Measurements from ENCODE around the gene TTLL5. TPM values are rescaled to one million over a fixed set of nuclear protein-coding genes. Genes with fewer than 3 reads are reported as not detected.

Gene TTLL5
- total RNA-seq, 3 donors from 2014 or later: 21.9 to 66.6 (median 35.7) TPM

DNA sequence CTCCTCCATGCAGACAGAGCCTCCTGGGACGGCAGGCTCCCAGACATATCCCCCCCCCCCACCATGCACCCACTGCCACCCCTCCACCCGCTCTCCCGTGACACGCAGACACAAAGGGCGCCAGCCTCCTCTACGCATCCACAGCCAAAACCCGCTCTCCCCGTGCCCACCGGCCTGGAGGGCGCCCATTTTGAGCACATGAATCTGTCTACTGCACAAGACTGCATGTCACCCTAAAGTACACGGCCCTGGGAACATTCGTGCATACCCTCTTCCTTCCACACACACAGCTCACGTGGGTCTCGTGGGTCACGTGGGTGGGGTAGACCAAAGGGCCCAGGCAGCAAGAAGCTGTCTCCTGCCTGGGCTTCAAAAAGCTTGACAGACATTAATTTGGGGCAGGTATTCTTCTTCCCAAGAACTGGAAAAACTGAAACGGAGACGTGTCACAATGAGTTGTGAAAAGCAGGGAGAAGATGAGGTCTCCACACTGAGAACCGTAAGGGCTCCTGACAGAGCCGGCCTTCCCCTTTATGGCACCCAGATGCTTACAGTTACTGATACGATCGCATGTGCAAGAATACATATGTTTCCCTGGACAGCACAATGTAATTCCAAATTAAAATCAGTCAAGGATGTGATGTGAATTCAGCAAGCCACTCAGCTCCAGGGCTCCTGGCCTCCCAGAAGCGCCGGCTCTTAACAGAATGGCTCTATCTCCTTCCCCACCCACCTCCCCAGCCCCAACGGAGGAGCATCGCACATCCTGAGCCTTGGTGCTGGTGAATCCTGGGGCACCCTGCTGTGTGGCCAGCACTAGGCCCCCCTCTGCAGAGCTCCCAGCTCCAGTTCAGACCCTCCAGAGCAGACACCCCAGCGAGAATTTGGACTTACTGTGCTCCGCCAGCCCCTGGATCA lies 318.9 kb downstream of the TTLL5 start:
- no peak for DNase-seq (ENCODE audit: low spot score in 2 of 2)
- intact Hi-C loops (cut with DNase I; ENCODE audit: low total_unique reads): loop anchor here (5.0 to 10.0 kb wide), 3 partner anchors 73 to 932 kb away; no protein-coding TSS in a partner anchor
- Histone ChIP-seq H3K27ac (peak overlapping the region; percentile 97), H3K9me3 (no peaks in the 10 kb centered on the region), H3K4me1 (peaks cover 5 to 10% of the 10 kb centered on the region in 2 donors), H3K36me3 (no peaks in the 10 kb centered on the region), H3K4me3 (peak overlapping the region; percentile 73 to 90 (median 79)), H3K27me3 (no peaks in the 10 kb centered on the region)
- TF ChIP-seq POLR2A (IDR thresholded peaks at IDR 0.05): no peak
- TF ChIP-seq, protein P1, sequence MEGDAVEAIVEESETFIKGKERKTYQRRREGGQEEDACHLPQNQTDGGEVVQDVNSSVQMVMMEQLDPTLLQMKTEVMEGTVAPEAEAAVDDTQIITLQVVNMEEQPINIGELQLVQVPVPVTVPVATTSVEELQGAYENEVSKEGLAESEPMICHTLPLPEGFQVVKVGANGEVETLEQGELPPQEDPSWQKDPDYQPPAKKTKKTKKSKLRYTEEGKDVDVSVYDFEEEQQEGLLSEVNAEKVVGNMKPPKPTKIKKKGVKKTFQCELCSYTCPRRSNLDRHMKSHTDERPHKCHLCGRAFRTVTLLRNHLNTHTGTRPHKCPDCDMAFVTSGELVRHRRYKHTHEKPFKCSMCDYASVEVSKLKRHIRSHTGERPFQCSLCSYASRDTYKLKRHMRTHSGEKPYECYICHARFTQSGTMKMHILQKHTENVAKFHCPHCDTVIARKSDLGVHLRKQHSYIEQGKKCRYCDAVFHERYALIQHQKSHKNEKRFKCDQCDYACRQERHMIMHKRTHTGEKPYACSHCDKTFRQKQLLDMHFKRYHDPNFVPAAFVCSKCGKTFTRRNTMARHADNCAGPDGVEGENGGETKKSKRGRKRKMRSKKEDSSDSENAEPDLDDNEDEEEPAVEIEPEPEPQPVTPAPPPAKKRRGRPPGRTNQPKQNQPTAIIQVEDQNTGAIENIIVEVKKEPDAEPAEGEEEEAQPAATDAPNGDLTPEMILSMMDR (IDR thresholded peaks at IDR 0.05): no peak
- TF ChIP-seq POLR2AphosphoS5 (IDR thresholded peaks at IDR 0.05): no peak

DNA sequence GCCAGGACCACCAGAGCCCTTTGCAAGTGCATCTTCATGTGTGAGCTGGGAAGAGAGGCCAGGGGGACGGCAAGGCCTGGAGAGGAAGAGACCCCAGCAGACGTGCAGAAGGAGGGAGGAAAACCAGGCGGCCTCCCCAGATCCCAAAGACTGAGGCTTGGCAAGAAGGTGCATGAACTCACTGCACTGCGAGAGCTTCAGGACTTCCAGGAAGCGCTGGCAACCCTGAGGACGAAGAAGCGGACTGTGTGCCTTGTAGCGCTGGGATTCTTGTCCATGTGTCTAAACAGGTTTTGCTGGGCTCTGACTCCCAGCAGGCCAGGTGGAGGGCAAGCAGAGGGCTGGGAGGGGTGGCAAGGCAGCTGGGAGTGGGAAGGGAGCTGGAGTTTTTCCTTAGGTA lies 319.8 kb downstream of the TTLL5 start:
- H3K9me3 ChIP-seq: no peaks in the 10 kb centered on the region
- H3K36me3 ChIP-seq: no peaks in the 10 kb centered on the region
- peaks cover 5 to 10% of the 10 kb centered on the region in 2 donors for H3K4me1 ChIP-seq
- TF ChIP-seq POLR2AphosphoS5 (IDR thresholded peaks at IDR 0.05): peak in 1 of 3 donors; percentile 23
- TF ChIP-seq, protein P1 (IDR thresholded peaks at IDR 0.05): no peak
- DNase-seq (ENCODE audit: low spot score in 2 of 2): peak; percentile 64 to 70
- H3K27me3 ChIP-seq: no peaks in the 10 kb centered on the region
- H3K27ac ChIP-seq: peak overlapping the region; percentile 97
- intact Hi-C loops (cut with DNase I; ENCODE audit: low total_unique reads): loop anchor here (5.0 kb wide), 1 partner anchor 931 kb away; no protein-coding TSS in a partner anchor
- peak overlapping the region; percentile 73 to 90 (median 79) for H3K4me3 ChIP-seq

DNA sequence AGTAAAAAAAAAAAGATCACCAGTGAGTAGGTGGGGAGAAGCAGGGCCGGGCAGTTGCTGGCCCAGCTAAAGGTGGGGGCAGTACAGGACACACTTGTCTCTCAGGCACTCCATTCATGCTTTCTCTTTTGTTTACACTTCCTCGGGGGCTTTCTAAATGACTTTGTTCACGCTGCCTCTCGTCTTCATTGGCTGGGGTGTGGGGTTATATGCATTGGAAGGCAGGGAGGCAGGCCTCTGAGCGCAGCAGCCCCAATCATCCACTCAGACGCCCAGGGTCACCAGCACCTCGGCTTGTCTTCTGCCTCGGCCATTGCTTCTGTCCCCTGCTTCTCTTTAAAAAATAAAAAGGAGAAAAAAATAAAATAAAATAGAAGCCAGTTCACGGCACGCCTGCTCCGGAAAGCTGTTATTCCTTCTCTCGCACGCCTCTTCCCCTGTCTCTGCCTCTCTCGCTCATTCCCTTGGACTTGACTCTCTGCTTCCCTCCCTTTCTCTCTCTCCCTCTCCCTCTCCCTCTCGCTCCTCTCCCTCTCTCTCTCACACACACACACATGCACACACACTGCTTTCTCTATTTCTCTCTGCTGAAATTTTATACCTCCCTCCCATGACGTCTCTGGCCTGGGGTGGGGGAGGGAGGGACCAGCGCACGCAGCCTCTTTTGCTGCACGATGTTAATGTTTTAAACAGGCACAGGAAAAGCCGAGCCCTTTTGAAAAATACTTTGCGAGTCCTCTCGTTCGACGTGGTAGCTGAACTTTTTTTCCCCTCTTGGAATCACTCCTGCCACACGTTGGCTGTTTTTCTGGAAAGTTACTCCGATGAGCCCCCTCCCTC lies 320.6 kb downstream of the TTLL5 start, which contains the start of gene TGFB3:
TSS of gene TGFB3 (minus strand) at position 570 of the 840 bp plus-strand sequence. CDS start 1,102 bp downstream, outside the sequence.
- peak; percentile 78 for DNase-seq (ENCODE audit: low spot score in 2 of 2)
- TF ChIP-seq POLR2AphosphoS5 (IDR thresholded peaks at IDR 0.05) (peak; percentile 58 to 95 (median 78)), POLR2A (IDR thresholded peaks at IDR 0.05) (no peak)
- TF ChIP-seq, protein P1 (IDR thresholded peaks at IDR 0.05): no peak
- H3K36me3 ChIP-seq: no peaks in the 10 kb centered on the region
- peak within 1 kb of the TSS; percentile 73 to 90 (median 79) for H3K4me3 ChIP-seq
- H3K27ac ChIP-seq: peak within 1 kb of the TSS; percentile 97
- H3K4me1 ChIP-seq: peaks cover 5 to 13% of the 10 kb centered on the region in 2 donors
- intact Hi-C loops (cut with DNase I; ENCODE audit: low total_unique reads): loop anchor here (5.0 kb wide), 1 partner anchor 931 kb away; no protein-coding TSS in a partner anchor
- no peaks in the 10 kb centered on the region for H3K9me3 ChIP-seq
- H3K27me3 ChIP-seq: no peaks in the 10 kb centered on the region

DNA sequence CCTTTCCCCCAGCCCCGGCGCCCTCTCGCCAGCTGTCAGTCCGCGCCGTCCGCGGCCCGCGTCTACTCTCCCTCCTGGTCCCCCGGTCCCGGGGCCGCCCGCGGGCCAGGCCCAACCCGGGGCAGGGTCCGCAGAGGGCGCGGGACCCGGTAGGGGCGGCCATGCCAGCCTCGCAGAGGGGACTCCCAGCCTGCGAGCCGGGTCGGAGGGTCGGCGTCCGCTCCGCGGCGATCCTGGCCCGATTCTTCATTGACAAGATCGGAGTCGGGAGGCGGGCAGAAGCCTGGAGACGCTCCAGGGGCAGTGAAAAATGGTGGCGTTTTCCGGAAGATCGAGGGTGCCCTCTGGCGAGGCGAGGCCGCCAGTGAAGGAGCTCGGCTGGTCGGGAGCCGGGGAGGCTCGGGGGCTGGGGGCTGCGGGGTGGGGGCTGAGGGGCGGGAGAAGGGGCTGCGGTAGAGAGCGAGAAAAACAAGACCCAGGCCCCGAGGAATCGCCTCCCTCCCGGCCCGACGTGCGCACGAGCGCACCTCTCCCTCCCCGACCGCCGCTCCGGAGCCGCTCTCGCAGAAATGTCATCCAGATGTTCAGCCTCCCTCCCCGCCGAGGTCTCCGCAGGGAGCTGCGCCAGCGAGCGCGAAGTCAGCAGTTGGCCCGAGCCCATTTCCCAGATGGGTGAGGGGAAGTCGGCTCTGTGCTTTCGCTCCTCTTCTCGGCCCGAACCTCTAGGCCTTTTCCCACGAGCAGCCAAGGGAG lies 321.4 kb downstream of the TTLL5 start:
- DNase-seq (ENCODE audit: low spot score in 2 of 2): peak; percentile 80 to 87
- Histone ChIP-seq H3K27ac (peak overlapping the region; percentile 97), H3K4me1 (peaks cover 5 to 13% of the 10 kb centered on the region in 2 donors), H3K36me3 (no peaks in the 10 kb centered on the region), H3K27me3 (no peaks in the 10 kb centered on the region), H3K4me3 (peak overlapping the region; percentile 73 to 90 (median 79)), H3K9me3 (no peaks in the 10 kb centered on the region)
- intact Hi-C loops (cut with DNase I; ENCODE audit: low total_unique reads): loop anchor here (5.0 kb wide), 1 partner anchor 930 kb away; no protein-coding TSS in a partner anchor
- no peak for TF ChIP-seq POLR2A (IDR thresholded peaks at IDR 0.05)
- TF ChIP-seq, protein P1 (IDR thresholded peaks at IDR 0.05): peak in 2 of 3 donors; percentile 34 to 43
- peak in 1 of 3 donors; percentile 2 for TF ChIP-seq POLR2AphosphoS5 (IDR thresholded peaks at IDR 0.05)
